ENCODE measurements around the gene EPN1.
A peak's percentile ranks its signal among the peaks of the same experiment; 100 is the strongest.

Gene EPN1

DNA sequence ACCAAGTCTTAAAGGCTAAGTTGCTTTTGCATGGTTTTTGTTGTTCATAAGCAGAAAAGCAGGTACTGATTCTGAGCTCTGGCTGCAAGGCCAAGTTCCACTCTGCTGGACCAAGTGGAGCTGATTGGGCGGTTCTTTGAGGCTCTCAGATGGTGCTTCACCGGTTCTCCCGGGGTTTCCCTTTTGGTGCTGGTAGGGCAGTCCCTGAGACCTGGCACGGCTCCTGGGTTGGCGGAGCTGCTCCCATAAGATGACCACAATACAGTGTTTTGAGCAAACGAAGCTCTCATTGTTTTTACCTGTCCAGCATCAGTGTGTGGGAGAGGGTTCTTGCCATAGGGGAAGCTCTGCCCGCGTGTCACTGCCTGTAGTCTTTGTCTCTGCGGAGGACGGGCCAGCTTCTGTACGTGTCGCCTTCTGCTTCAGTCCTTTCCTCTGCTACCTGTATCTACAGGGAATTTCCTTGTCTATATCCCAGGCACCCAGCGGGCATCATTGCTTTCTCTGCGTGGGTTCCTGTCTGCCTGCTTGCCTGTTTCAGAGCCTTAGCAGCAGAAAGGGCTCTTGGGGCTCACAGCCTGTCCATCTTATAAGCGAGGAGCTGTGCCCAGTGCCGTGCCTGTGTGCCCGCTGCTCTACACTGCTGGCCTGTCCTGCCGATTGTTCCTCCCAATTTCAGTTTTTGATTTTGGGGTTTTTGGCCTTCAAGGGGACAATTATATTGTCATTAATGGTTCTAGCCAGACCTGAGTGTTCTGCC, 17.9 kb upstream of the EPN1 start:
- DNase-seq (ENCODE audit: low spot score), result no peak
- TF ChIP-seq, protein P1, sequence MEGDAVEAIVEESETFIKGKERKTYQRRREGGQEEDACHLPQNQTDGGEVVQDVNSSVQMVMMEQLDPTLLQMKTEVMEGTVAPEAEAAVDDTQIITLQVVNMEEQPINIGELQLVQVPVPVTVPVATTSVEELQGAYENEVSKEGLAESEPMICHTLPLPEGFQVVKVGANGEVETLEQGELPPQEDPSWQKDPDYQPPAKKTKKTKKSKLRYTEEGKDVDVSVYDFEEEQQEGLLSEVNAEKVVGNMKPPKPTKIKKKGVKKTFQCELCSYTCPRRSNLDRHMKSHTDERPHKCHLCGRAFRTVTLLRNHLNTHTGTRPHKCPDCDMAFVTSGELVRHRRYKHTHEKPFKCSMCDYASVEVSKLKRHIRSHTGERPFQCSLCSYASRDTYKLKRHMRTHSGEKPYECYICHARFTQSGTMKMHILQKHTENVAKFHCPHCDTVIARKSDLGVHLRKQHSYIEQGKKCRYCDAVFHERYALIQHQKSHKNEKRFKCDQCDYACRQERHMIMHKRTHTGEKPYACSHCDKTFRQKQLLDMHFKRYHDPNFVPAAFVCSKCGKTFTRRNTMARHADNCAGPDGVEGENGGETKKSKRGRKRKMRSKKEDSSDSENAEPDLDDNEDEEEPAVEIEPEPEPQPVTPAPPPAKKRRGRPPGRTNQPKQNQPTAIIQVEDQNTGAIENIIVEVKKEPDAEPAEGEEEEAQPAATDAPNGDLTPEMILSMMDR (conservative IDR thresholded peaks at IDR 0.05; ENCODE audit: low read depth), result no peak
- H3K27ac ChIP-seq, result peak overlapping the region; percentile 48
- POLR2A ChIA-PET (ENCODE audit: low non-redundant PET), result interaction anchor here (0.6 kb wide), 1 partner anchor 419 kb away, joined by 3 read pairs; no protein-coding TSS in a partner anchor
- CTCF ChIA-PET, result interaction anchor here (0.6 to 2.5 kb wide), 2 partner anchors 11 to 14 kb away, joined by 3 to 7 read pairs; no protein-coding TSS in a partner anchor

DNA sequence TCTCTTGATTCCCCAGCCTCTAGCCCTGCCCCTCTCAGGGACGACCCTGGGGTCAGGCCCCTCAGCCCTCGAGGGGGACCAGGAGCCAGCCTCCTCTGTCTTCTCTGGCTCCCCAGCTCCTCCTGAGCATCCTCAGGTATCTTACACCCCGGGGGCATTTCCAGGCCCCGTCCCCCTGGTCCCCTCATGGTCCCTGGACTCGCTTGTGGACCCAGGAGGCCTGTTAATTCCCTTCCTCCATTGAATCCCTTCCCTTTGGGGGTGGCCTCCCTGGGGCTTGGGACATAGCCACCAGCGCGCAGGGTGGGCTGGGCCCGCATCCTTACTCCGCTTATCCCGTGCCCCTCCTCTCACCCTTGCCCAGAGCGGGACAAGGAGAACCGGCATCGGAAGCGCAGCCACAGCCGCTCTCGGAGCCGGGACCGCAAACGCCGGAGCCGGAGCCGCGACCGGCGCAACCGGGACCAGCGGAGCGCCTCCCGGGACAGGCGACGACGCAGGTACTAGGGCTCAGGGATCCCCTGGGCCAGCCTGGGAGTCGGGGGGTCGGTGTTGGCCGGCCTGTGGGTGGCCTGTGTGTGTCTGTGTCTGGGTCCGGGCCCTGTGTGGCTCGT, 16.1 kb upstream of the EPN1 start:
- ChIA-PET CTCF (no interaction called here), POLR2A (ENCODE audit: low non-redundant PET) (no interaction called here)
- TF ChIP-seq, protein P1 (conservative IDR thresholded peaks at IDR 0.05; ENCODE audit: low read depth), result no peak
- peak overlapping the region; percentile 22 for H3K27ac ChIP-seq
- DNase-seq (ENCODE audit: low spot score), result no peak

DNA sequence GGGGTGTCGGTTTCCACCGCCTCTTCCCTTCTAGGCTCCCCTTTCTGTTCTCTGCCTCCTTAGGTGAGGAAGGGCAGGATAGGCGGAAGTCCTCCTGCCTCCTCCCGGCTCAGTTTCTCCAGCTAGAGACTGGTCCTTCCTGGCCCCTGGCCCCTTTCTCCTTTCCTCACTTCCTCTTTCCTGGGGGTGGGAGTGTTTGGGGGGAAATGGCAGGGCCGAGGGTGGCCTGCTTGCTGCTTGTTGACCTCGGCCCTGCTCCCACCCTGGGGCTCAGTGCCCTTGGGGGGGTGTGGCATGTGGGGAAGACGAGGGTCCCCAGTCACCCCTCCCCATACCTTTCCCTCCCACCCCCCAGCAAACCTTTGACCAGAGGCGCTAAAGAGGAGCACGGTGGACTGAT, 15.2 kb upstream of the EPN1 start:
- no peak for DNase-seq (ENCODE audit: low spot score)
- TF ChIP-seq, protein P1 (conservative IDR thresholded peaks at IDR 0.05; ENCODE audit: low read depth), result no peak
- CTCF ChIA-PET, result no interaction called here
- H3K27ac ChIP-seq, result peak overlapping the region; percentile 22
- POLR2A ChIA-PET (ENCODE audit: low non-redundant PET), result no interaction called here

DNA sequence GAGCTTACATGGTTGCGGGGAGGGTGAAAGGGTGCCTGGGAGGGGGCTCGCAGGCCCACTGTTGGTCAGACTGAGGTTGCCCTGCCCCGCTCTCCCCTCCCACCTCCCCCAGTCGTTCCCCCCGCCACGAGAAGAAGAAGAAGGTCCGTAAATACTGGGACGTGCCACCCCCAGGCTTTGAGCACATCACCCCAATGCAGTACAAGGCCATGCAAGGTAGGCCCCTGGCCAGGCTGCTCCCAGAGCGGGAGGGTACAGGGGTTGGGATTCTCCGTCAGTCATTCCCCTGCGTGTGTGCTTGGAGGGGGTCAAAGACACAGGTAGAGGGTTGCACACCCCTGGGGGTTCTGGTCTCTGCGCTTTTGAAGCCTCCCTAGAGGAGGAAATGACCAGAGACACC, 14.6 kb upstream of the EPN1 start:
- DNase-seq (ENCODE audit: low spot score), result no peak
- POLR2A ChIA-PET (ENCODE audit: low non-redundant PET), result no interaction called here
- CTCF ChIA-PET, result no interaction called here
- TF ChIP-seq, protein P1 (conservative IDR thresholded peaks at IDR 0.05; ENCODE audit: low read depth), result no peak
- peak overlapping the region; percentile 28 for H3K27ac ChIP-seq

DNA sequence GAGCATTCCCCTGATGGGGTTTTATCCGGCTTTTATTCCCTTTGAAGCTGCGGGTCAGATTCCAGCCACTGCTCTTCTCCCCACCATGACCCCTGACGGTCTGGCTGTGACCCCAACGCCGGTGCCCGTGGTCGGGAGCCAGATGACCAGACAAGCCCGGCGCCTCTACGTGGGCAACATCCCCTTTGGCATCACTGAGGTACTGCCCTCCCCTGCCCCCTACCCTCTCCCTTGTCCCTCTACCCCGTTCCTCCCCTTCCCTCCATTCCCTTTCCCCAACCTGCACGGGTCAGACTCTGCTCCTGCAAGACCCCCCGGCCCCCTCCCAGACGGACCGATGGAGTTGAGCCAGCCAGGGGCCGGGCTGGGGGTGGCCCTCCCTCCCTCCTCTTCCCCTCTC, 14.0 kb upstream of the EPN1 start:
- CTCF ChIA-PET, result no interaction called here
- no peak for DNase-seq (ENCODE audit: low spot score)
- POLR2A ChIA-PET (ENCODE audit: low non-redundant PET), result no interaction called here
- TF ChIP-seq, protein P1 (conservative IDR thresholded peaks at IDR 0.05; ENCODE audit: low read depth), result no peak
- peak overlapping the region; percentile 28 for H3K27ac ChIP-seq

DNA sequence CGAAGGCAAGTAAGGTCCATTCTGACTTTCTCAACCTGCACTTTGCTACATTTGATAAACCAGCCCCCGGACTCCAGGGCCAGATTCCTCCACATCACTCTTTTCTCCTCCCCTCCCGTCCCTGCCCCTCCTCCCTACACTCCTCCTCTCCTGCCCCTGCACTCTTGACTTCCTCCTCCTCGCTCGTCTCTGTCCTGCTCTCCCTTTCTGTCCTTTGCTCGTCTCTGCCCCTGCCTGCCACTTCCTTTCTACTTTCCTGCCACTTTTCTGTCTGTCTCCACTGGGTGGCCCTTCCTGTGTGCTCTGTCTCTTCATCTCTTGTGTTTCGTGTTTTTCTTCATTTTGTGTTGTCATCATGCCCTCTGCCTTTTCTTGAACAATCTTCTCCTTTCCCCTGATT, 13.2 kb upstream of the EPN1 start:
- DNase-seq (ENCODE audit: low spot score), result no peak
- peak overlapping the region; percentile 28 for H3K27ac ChIP-seq
- POLR2A ChIA-PET (ENCODE audit: low non-redundant PET), result no interaction called here
- TF ChIP-seq, protein P1 (conservative IDR thresholded peaks at IDR 0.05; ENCODE audit: low read depth), result no peak
- CTCF ChIA-PET, result no interaction called here

Measured in RWPE1 (cell line).